GM12873 (cell line): ENCODE data around the gene PRICKLE2.

Experiments
- TF ChIP-seq, protein P1 (sequence below): IDR thresholded peaks from 2 replicates; pipeline ENCODE4 v1.5.1; 2012; ENCODE audit warnings: low read depth, mild to moderate bottlenecking, moderate library complexity, low read length, control low read depth; ENCODE audit not compliant: insufficient read depth; ENCODE audit errors: missing control alignments

Gene PRICKLE2

DNA sequence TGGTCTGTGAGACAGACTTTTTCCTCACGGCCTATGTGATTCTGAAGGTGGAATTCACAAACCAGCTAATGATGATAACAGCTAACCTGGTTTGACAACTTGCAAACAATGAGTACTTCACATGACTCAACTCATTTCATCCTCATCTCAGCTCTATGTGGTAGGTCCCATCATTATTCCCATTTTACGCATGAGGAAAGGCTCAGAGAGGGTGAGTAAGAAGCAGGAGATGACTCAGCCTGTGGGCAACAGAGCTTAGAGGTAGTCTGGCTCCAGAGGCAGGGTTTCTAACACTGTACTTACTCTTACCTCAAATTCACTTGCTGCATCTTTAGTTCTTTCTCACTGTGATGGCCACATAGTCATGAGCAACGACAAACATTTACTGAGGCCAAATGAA, 176.1 kb downstream of the PRICKLE2 start:
- TF ChIP-seq, protein P1, sequence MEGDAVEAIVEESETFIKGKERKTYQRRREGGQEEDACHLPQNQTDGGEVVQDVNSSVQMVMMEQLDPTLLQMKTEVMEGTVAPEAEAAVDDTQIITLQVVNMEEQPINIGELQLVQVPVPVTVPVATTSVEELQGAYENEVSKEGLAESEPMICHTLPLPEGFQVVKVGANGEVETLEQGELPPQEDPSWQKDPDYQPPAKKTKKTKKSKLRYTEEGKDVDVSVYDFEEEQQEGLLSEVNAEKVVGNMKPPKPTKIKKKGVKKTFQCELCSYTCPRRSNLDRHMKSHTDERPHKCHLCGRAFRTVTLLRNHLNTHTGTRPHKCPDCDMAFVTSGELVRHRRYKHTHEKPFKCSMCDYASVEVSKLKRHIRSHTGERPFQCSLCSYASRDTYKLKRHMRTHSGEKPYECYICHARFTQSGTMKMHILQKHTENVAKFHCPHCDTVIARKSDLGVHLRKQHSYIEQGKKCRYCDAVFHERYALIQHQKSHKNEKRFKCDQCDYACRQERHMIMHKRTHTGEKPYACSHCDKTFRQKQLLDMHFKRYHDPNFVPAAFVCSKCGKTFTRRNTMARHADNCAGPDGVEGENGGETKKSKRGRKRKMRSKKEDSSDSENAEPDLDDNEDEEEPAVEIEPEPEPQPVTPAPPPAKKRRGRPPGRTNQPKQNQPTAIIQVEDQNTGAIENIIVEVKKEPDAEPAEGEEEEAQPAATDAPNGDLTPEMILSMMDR, result no peak

DNA sequence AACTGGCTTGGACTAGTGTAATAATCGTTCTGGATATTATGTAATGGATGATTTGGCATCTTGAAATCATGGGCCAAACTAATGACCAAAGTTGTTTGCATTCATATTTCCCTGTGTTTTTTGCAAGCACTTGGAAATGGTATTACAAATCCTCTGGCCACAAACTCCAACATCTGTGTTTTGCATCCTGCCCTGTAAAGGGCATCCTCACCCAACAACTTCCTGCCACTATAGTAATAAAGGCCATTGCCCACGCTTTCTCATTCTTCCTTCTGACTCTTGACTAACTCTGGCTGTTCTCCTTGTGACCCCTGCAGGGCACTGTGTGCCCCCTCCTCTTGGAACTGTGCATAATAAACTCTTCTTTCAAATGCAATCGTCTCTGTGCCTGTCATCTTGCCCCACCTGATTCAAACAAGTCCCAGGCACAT, 176.6 kb downstream of the PRICKLE2 start:
- TF ChIP-seq, protein P1, result no peak

DNA sequence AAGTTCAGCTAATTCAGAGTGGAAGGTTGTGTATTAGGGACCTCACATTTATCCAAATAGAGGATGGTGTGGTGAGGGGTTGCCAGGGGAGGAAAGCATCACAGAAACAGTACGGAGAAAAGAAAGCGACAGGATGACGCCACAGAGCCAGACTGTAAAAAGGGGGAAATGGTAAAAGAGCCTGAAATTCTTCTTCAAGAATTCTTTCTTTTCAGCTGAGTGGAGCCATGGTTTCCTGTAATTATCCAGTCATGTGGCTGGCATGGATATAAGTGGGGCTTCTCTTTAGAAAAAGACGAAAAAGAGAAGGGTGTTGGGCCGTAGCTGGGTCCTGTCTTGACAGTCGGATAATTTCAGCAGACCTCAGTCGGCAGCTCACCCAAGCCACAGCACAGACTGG, 177.5 kb downstream of the PRICKLE2 start:
- TF ChIP-seq, protein P1, result no peak

DNA sequence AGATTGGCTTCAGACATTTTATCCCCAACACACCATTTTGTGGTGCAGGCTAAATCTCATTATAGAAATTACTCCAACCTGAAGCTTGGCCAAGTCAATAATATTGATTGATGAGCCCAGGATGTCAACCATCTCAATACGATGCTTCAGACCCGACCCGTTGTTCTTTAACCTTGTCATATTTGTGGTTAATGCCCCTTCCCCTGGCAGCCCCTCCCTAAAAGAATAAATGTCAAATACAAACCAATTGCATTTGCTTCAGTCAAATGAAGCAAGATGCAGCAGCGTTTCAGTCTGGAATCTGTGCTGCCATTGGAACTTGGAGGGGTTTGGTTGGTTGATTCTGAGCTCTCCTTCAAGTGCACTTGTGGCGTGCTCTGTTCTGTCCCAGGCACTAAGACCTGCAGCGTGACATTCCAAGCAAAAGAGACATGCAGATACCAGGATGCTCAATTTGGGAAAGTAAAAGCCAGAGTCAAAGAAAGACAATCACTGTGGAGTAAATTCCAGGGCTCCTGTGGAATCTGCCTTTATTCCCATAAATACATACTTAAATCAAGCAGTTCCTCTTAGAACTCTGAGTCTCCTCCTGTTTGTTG, 178.2 kb downstream of the PRICKLE2 start:
- TF ChIP-seq, protein P1, result no peak

DNA sequence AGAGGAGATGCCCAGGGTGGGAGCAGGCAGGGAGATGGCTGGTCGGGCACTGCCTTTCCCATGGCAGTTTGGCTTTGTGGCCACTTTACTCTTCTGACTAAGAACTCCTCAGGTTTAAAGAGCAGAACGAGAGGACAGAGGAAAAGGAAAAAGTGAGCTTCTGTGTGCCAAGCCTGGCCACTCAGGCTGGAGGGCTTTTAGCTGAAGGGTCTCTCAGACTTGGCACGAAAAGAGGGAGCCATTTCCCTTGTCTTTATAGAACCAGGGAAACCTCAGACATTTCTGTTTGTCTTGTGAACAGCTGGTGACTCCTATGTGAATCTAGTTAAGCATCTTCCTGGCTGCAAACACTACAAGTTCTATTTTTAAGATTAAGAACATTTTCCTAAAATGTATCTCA, 178.7 kb downstream of the PRICKLE2 start:
- TF ChIP-seq, protein P1, result no peak

DNA sequence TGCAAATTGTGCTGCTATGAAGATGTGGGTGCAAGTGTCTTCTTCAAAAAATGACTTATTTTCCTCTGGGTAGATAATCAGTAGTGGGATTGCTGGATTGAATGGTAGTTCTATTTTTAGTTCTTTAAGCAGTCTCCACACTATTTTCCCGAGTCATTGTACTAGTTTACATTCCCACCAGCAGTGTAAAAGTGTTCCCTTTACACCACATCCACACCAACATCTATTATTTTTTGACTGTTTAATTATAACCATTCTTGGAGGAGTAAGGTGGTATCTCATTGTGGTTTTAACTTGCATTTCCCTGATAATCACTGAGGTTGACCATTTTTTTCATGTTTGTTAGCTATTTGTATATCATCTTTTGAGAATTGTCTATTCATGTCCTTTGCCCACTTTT, 182.3 kb downstream of the PRICKLE2 start:
- TF ChIP-seq, protein P1, result no peak
